Colonic mucosa (tissue), 4 donors: ENCODE results near the gene DNM3. TPM values are rescaled to one million over a fixed set of nuclear protein-coding genes. Genes with fewer than 3 reads are reported as not detected.

Experiments used
- DNase-seq: peaks from one replicate; pipeline ENCODE4 v3.0.0-alpha.2; 2020
- H3K27ac ChIP-seq: fragments of 200-600 bp; one replicate; pipeline ENCODE4 v1.8.0; 2021
- H3K27me3 ChIP-seq: fragments of 200-600 bp; one replicate; pipeline ENCODE4 v1.8.0; 2021
- H3K36me3 ChIP-seq: fragments of 200-600 bp; one replicate; pipeline ENCODE4 v1.8.0; 2021
- H3K4me1 ChIP-seq: fragments of 200-600 bp; one replicate; pipeline ENCODE4 v1.8.0; 2021; ENCODE audit warnings: mild to moderate bottlenecking
- H3K4me3 ChIP-seq: fragments of 200-600 bp; one replicate; pipeline ENCODE4 v1.8.0; 2021
- H3K9ac ChIP-seq, 2 donors: one replicate each; pipeline ENCODE4 v1.7.0; 2013; ENCODE audit warnings: control low read depth in 2 of 2, low read depth in 2 of 2, low read length in 2 of 2
- H3K9me3 ChIP-seq: fragments of 200-600 bp; one replicate; pipeline ENCODE4 v1.8.0; 2021
- CTCF ChIP-seq: fragments of 200-600 bp; IDR thresholded peaks from one replicate; pipeline ENCODE4 v1.8.0; 2022; ENCODE audit warnings: antibody characterized with exemption, mild to moderate bottlenecking
- intact Hi-C: fragments of 100-400 bp; cut with DNase I; formaldehyde crosslinking; loops from one replicate; pipeline ENCODE4 v1.14.1; 2022
- total RNA-seq, 2 donors: library from RNA; stranded (reverse); fragmentation: NEBNext Ultra II Directional in 1 of 2; extraction: Animal tissue kit (Norgen Biotek cat#: 25700) in 1 of 2; gene quantifications; one replicate each; pipeline ENCODE4 v1.2.1, GENCODE V29; 2021
- donor health status: healthy.
- donor health status: DM: no; HTN: no; CAD: no.
- donor health status: DM: no; HTN: no; CAD: no.

DNM3 gene
- total RNA-seq, 2 donors from 2014 or later: 1.7 to 2.6 TPM

- peak overlapping the region; percentile 46 for H3K27ac ChIP-seq
- H3K4me3 ChIP-seq: no peak overlapping the region
- H3K36me3 ChIP-seq: no peaks in the 10 kb centered on the region
- no peak overlapping the region for H3K9ac ChIP-seq
- H3K4me1 ChIP-seq: peaks cover 3% of the 10 kb centered on the region
- H3K9me3 ChIP-seq: no peaks in the 10 kb centered on the region
- H3K27me3 ChIP-seq: no peaks in the 10 kb centered on the region
- TF ChIP-seq CTCF: no peak
- peak; percentile 77 for DNase-seq
- intact Hi-C loops: no loop called here
Measured at GRCh38 chr1:171913385-171913784, 72.1 kb downstream of the DNM3 start.

GRCh38 chr1:171916315-171916771, 75.0 kb downstream of the DNM3 start:
- no peak for TF ChIP-seq CTCF
- intact Hi-C loops: no loop called here
- H3K36me3 ChIP-seq: no peaks in the 10 kb centered on the region
- H3K9me3 ChIP-seq: no peaks in the 10 kb centered on the region
- no peak overlapping the region for H3K27ac ChIP-seq
- H3K9ac ChIP-seq: no peak overlapping the region
- H3K4me3 ChIP-seq: no peak overlapping the region
- no peak for DNase-seq
- H3K27me3 ChIP-seq: no peaks in the 10 kb centered on the region
- peaks cover 3% of the 10 kb centered on the region for H3K4me1 ChIP-seq

- H3K36me3 ChIP-seq: no peaks in the 10 kb centered on the region
- DNase-seq: no peak
- no peak for TF ChIP-seq CTCF
- H3K27me3 ChIP-seq: no peaks in the 10 kb centered on the region
- no peak overlapping the region for H3K9ac ChIP-seq
- H3K27ac ChIP-seq: peak overlapping the region; percentile 14
- intact Hi-C loops: no loop called here
- H3K4me3 ChIP-seq: no peak overlapping the region
- no peaks in the 10 kb centered on the region for H3K9me3 ChIP-seq
- H3K4me1 ChIP-seq: peaks cover 3% of the 10 kb centered on the region
Measured at GRCh38 chr1:171917331-171917730, 76.0 kb downstream of the DNM3 start.

DNA sequence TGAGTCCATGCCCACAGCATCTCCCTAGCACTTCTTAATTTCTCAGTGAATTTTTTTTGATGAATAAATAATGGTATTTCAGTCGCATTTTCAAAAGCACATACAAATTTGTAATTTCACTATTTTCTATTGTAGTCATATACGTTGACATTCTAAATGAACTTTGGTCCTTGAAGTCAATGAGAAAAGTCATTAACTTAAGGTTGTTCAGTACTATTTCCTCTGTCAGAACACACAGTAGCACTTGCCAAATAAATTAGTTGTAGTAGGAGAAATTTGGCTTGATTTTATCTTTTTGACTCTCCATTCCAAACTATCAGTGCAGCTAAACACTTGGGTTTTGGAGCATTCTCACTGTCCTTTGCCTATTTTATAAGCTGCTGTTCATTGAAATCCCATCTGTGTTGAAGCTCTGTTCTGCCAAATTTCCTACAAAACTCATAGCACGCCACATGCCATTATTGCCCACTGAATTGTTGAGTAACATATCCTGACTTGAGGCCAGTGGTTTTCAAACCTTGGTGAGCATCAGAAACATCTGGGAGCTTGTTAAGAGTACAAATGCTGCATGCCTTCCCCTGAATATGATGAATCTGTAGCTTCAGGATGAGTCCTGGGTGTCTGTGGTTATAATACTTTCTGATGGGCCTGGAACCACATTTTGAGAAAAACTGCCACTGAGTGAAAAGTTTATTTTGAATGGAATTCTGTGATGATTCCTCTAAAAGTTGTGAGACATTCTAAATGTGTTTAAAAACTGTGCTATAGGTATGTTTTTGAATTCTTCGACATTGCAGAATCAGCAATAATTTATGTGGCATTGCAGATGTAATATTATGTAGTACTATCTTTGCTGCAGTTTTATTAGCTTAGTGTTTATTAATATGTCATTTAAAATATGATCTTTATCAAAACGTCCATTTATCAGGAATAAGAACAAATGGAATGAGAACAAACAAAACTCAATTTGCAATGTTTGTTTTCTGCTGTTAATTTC, 78.9 kb downstream of the DNM3 start:
- H3K27me3 ChIP-seq: no peaks in the 10 kb centered on the region

GRCh38 chr1:171922999-171923398, 81.7 kb downstream of the DNM3 start:
- no peak overlapping the region for H3K27ac ChIP-seq
- no peaks in the 10 kb centered on the region for H3K4me1 ChIP-seq
- no peak overlapping the region for H3K9ac ChIP-seq
- H3K9me3 ChIP-seq: no peaks in the 10 kb centered on the region
- H3K27me3 ChIP-seq: no peaks in the 10 kb centered on the region
- no peak for TF ChIP-seq CTCF
- H3K4me3 ChIP-seq: no peak overlapping the region
- intact Hi-C loops: no loop called here
- no peak for DNase-seq
- H3K36me3 ChIP-seq: no peaks in the 10 kb centered on the region

More for the DNA sequence above, 78.9 kb downstream of the DNM3 start:
- H3K9me3 ChIP-seq: no peaks in the 10 kb centered on the region
- intact Hi-C loops: no loop called here
- H3K36me3 ChIP-seq: no peaks in the 10 kb centered on the region
- H3K4me1 ChIP-seq: peaks cover 3% of the 10 kb centered on the region
- H3K27ac ChIP-seq: no peak overlapping the region
- TF ChIP-seq CTCF: no peak
- H3K4me3 ChIP-seq: no peak overlapping the region
- H3K9ac ChIP-seq: no peak overlapping the region
- no peak for DNase-seq
